ENCODE measurements around the gene DOCK2.

The DOCK2 gene

GRCh38 chr5:169810524-169810923 lies 173.4 kb downstream of the DOCK2 start:
- Histone ChIP-seq H3K36me3 (replicated peaks; ENCODE audit: insufficient read depth, low read length) (no peaks in the 10 kb centered on the region), H3K4me1 (ENCODE audit: low read length) (no peaks in the 10 kb centered on the region), H3K9ac (ENCODE audit: low read length) (no peak overlapping the region), H3K27ac (ENCODE audit: low read length) (no peak overlapping the region), H4K20me1 (ENCODE audit: insufficient read depth, low read length) (no peaks in the 10 kb centered on the region), H3K4me3 (ENCODE audit: low read length) (no peak overlapping the region), H3K27me3 (replicated peaks; ENCODE audit: insufficient read depth, low read length) (no peaks in the 10 kb centered on the region), H2AFZ (ENCODE audit: low read length) (no peak overlapping the region), H3K9me3 (replicated peaks; ENCODE audit: insufficient read depth, low read length) (no peaks in the 10 kb centered on the region), H3K4me2 (ENCODE audit: low read depth, low read length) (no peak overlapping the region), H3K79me2 (ENCODE audit: low read length) (no peaks in the 10 kb centered on the region; the same call in 1 of the 2 replicates), H3F3A (ENCODE audit: insufficient read depth, low read length) (no peaks in the 10 kb centered on the region), H3K9me2 (replicated peaks; ENCODE audit: insufficient read depth, low read length) (no peaks in the 10 kb centered on the region)
- TF ChIP-seq EZH2phosphoT487 (IDR thresholded peaks at IDR 0.05; ENCODE audit: low read length) (no peak), EZH2 (optimal IDR thresholded peaks at IDR 0.05; ENCODE audit: low read depth, low read length) (no peak), CTCF (IDR thresholded peaks at IDR 0.05; ENCODE audit: low read length) (no peak)
- DNase-seq = no peak

- Histone ChIP-seq H3K4me3 (ENCODE audit: low read length) (no peak overlapping the region), H3K27me3 (replicated peaks; ENCODE audit: insufficient read depth, low read length) (no peaks in the 10 kb centered on the region), H3K36me3 (replicated peaks; ENCODE audit: insufficient read depth, low read length) (no peaks in the 10 kb centered on the region), H3K27ac (ENCODE audit: low read length) (no peak overlapping the region), H3K4me2 (ENCODE audit: low read depth, low read length) (no peak overlapping the region), H3F3A (ENCODE audit: insufficient read depth, low read length) (no peaks in the 10 kb centered on the region), H4K20me1 (ENCODE audit: insufficient read depth, low read length) (no peaks in the 10 kb centered on the region), H3K79me2 (ENCODE audit: low read length) (no peaks in the 10 kb centered on the region; the same call in 1 of the 2 replicates), H3K9ac (ENCODE audit: low read length) (no peak overlapping the region), H3K4me1 (ENCODE audit: low read length) (no peaks in the 10 kb centered on the region), H3K9me3 (replicated peaks; ENCODE audit: insufficient read depth, low read length) (no peaks in the 10 kb centered on the region), H3K9me2 (replicated peaks; ENCODE audit: insufficient read depth, low read length) (no peaks in the 10 kb centered on the region), H2AFZ (ENCODE audit: low read length) (no peak overlapping the region)
- TF ChIP-seq CTCF (IDR thresholded peaks at IDR 0.05; ENCODE audit: low read length) (no peak), EZH2 (optimal IDR thresholded peaks at IDR 0.05; ENCODE audit: low read depth, low read length) (no peak), EZH2phosphoT487 (IDR thresholded peaks at IDR 0.05; ENCODE audit: low read length) (no peak)
- no peak for DNase-seq
Measured at GRCh38 chr5:169811023-169811422, 173.9 kb downstream of the DOCK2 start.

DNA sequence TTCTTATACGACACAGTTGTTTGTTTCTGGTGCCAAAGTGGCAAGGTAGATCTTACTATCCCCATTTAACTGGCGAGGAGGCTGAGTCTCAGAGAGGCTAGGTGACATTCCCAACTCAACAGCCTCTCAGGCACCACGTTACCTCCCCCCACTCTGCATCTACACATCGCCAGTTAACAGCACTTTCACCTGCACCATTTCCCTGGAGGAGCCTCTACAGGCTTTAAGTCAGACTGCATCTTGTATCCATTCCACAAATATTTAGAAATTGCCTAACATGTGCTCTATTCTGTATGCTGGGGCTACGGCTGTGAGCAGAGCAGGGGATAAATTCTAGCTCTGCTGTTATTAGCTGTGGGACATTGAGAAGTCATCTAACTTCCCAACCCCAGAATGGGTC lies 174.6 kb downstream of the DOCK2 start:
- no peak overlapping the region for H3K4me3 ChIP-seq (ENCODE audit: low read length)
- DNase-seq = no peak
- H3K9me2 ChIP-seq (replicated peaks; ENCODE audit: insufficient read depth, low read length) = no peaks in the 10 kb centered on the region
- no peaks in the 10 kb centered on the region for H4K20me1 ChIP-seq (ENCODE audit: insufficient read depth, low read length)
- no peak overlapping the region for H3K9ac ChIP-seq (ENCODE audit: low read length)
- H3K27ac ChIP-seq (ENCODE audit: low read length) = no peak overlapping the region
- H2AFZ ChIP-seq (ENCODE audit: low read length) = no peak overlapping the region
- TF ChIP-seq EZH2 (optimal IDR thresholded peaks at IDR 0.05; ENCODE audit: low read depth, low read length) (no peak), CTCF (IDR thresholded peaks at IDR 0.05; ENCODE audit: low read length) (no peak), EZH2phosphoT487 (IDR thresholded peaks at IDR 0.05; ENCODE audit: low read length) (no peak)
- no peaks in the 10 kb centered on the region for H3F3A ChIP-seq (ENCODE audit: insufficient read depth, low read length)
- no peak overlapping the region for H3K4me2 ChIP-seq (ENCODE audit: low read depth, low read length)
- no peaks in the 10 kb centered on the region for H3K36me3 ChIP-seq (replicated peaks; ENCODE audit: insufficient read depth, low read length)
- H3K79me2 ChIP-seq (ENCODE audit: low read length) = no peaks in the 10 kb centered on the region; the same call in 1 of the 2 replicates
- no peaks in the 10 kb centered on the region for H3K4me1 ChIP-seq (ENCODE audit: low read length)
- no peaks in the 10 kb centered on the region for H3K9me3 ChIP-seq (replicated peaks; ENCODE audit: insufficient read depth, low read length)
- H3K27me3 ChIP-seq (replicated peaks; ENCODE audit: insufficient read depth, low read length) = no peaks in the 10 kb centered on the region

Measured in MM.1S (cell line).